ENCODE results near the gene GRK2.

Gene GRK2

GRCh38 chr11:67320691-67321090 lies 54.4 kb downstream of the GRK2 start:
- no peak for TF ChIP-seq CTCF (conservative IDR thresholded peaks at IDR 0.05; ENCODE audit: low read depth)
- ChIA-PET POLR2A (ENCODE audit: low non-redundant PET) (no interaction called here), CTCF (no interaction called here)
- DNase-seq (ENCODE audit: low spot score): no peak
- no peak overlapping the region for H3K27ac ChIP-seq

GRCh38 chr11:67321313-67321871 lies 55.1 kb downstream of the GRK2 start:
- ChIA-PET POLR2A (ENCODE audit: low non-redundant PET) (interaction anchor here (0.6 kb wide), 1 partner anchor 11 kb away, joined by 4 read pairs; no protein-coding TSS in a partner anchor), CTCF (interaction anchor here (0.6 to 1.9 kb wide), 5 partner anchors 8 to 126 kb away, joined by 3 to 7 read pairs (median 3); partner anchors contain the start of gene CLCF1)

GRCh38 chr11:67322049-67322448 lies 55.8 kb downstream of the GRK2 start:
- peak overlapping the region; percentile 4; the same call in 1 of the 2 replicates for H3K27ac ChIP-seq
- TF ChIP-seq CTCF (conservative IDR thresholded peaks at IDR 0.05; ENCODE audit: low read depth): no peak
- ChIA-PET POLR2A (ENCODE audit: low non-redundant PET) (interaction anchor here (0.6 kb wide), 1 partner anchor 10 kb away, joined by 4 read pairs; no protein-coding TSS in a partner anchor), CTCF (interaction anchor here (0.6 to 1.9 kb wide), 5 partner anchors 8 to 65 kb away, joined by 3 to 7 read pairs (median 3); partner anchors contain the start of gene CLCF1)
- no peak for DNase-seq (ENCODE audit: low spot score)

More at GRCh38 chr11:67321313-67321871, 55.1 kb downstream of the GRK2 start:
- TF ChIP-seq CTCF (conservative IDR thresholded peaks at IDR 0.05; ENCODE audit: low read depth): no peak
- DNase-seq (ENCODE audit: low spot score): no peak
- no peak overlapping the region for H3K27ac ChIP-seq

- no peak for TF ChIP-seq CTCF (conservative IDR thresholded peaks at IDR 0.05; ENCODE audit: low read depth)
- H3K27ac ChIP-seq: no peak overlapping the region
- ChIA-PET CTCF (interaction anchor here (0.7 to 1.9 kb wide), 2 partner anchors 39 to 59 kb away, joined by 3 to 7 read pairs; no protein-coding TSS in a partner anchor), POLR2A (ENCODE audit: low non-redundant PET) (no interaction called here)
- DNase-seq (ENCODE audit: low spot score): no peak
Measured at GRCh38 chr11:67323526-67323925, 57.3 kb downstream of the GRK2 start.

- no peak for DNase-seq (ENCODE audit: low spot score)
- CTCF ChIA-PET: no interaction called here
- H3K27ac ChIP-seq: no peak overlapping the region
- POLR2A ChIA-PET (ENCODE audit: low non-redundant PET): interaction anchor here (0.6 to 0.7 kb wide), 2 partner anchors 10 to 13 kb away, joined by 3 to 4 read pairs; no protein-coding TSS in a partner anchor
- no peak for TF ChIP-seq CTCF (conservative IDR thresholded peaks at IDR 0.05; ENCODE audit: low read depth)
Measured at GRCh38 chr11:67332081-67332691, 65.9 kb downstream of the GRK2 start.

Measured in RWPE1 (cell line).